Adrenal gland (tissue), 5 donors: ENCODE data around the gene HELZ.
"Not testable (repeated sequence)": the region's sequence is repeated elsewhere in the genome, so short reads cannot be mapped to it uniquely, and the experiment has no call there.

Experiments
- POLR2A ChIP-seq, 2 donors: fragments of 450-650 bp; IDR thresholded peaks; one replicate each; pipeline ENCODE4 v1.6.1; 2017; ENCODE audit warnings: antibody characterized with exemption in 2 of 2, mild to moderate bottlenecking in 2 of 2, moderate library complexity in 1 of 2
- TF ChIP-seq, protein P1 (sequence below), 6 experiments: fragments of 450-650 bp in 4 of 6; fragments of 200-600 bp in 2 of 6; sonication (generic) in 1 of 6; IDR thresholded peaks; 1 replicate in 5 of 6; 2 replicates in 1 of 6; pipeline versions ENCODE4 v1.5.1 to v1.8.0; 2016 to 2021; ENCODE audit warnings: antibody characterized with exemption in 6 of 6, mild to moderate bottlenecking in 2 of 6, moderate library complexity in 1 of 6
- donor health status: DM: no; HTN: no; CAD: no.

- not testable (repeated sequence) for TF ChIP-seq POLR2A (IDR thresholded peaks at IDR 0.05)
- TF ChIP-seq, protein P1, sequence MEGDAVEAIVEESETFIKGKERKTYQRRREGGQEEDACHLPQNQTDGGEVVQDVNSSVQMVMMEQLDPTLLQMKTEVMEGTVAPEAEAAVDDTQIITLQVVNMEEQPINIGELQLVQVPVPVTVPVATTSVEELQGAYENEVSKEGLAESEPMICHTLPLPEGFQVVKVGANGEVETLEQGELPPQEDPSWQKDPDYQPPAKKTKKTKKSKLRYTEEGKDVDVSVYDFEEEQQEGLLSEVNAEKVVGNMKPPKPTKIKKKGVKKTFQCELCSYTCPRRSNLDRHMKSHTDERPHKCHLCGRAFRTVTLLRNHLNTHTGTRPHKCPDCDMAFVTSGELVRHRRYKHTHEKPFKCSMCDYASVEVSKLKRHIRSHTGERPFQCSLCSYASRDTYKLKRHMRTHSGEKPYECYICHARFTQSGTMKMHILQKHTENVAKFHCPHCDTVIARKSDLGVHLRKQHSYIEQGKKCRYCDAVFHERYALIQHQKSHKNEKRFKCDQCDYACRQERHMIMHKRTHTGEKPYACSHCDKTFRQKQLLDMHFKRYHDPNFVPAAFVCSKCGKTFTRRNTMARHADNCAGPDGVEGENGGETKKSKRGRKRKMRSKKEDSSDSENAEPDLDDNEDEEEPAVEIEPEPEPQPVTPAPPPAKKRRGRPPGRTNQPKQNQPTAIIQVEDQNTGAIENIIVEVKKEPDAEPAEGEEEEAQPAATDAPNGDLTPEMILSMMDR (IDR thresholded peaks at IDR 0.05), result not testable (repeated sequence)
These were observed 152.3 kb downstream of the HELZ start for GRCh38 chr17:67092710-67093109.
